PC-3 (cell line): Measurements from ENCODE around the gene ATP8A2. TPM values are rescaled to one million over a fixed set of nuclear protein-coding genes. Genes with fewer than 3 reads are reported as not detected.

Experiments
- ATAC-seq: fragments of 200-7000 bp; cut with Tn5 transposase; 2 replicates; pipeline ENCODE4 v1.9.1; 2020; ENCODE audit warnings: mild to moderate bottlenecking, moderate library complexity
- BruUV-seq: library from RNA; stranded (reverse); fragments of 400-500 nt; replicated peaks from 2 replicates; lab custom pipeline; 2021; lab: Mats Ljungman, UMichigan
- CTCF ChIA-PET: fragments of 300-600 bp; sonication (Branson Sonifier 250); formaldehyde crosslinking; loops from one replicate; lab custom pipeline; 2022; ENCODE audit warnings: antibody characterized with exemption; lab: Charles Lee
- POLR2A ChIA-PET: fragments of 300-600 bp; sonication (Branson Sonifier 250); formaldehyde crosslinking; loops from one replicate; lab custom pipeline; 2022; ENCODE audit warnings: antibody characterized with exemption; ENCODE audit not compliant: unreplicated experiment; lab: Charles Lee
- DNase-seq: peaks from one replicate; pipeline ENCODE4 v3.0.0-alpha.2; 2015
- H2AFZ ChIP-seq: fragments of 300-600 bp; sonication (generic); 2 replicates; pipeline ENCODE4 v1.6.0; 2016; ENCODE audit warnings: antibody characterized with exemption, low read length
- H3F3A ChIP-seq: fragments of 300-600 bp; sonication (generic); one replicate; pipeline ENCODE4 v1.6.0; 2017; ENCODE audit warnings: antibody characterized with exemption, low read length, control low read depth, mild to moderate bottlenecking; ENCODE audit not compliant: unreplicated experiment
- H3K27ac ChIP-seq: fragments of 300-600 bp; sonication (generic); 2 replicates; pipeline ENCODE4 v1.5.1; 2016; ENCODE audit warnings: mild to moderate bottlenecking, low read length
- H3K27me3 ChIP-seq: fragments of 300-600 bp; sonication (generic); 2 replicates; pipeline ENCODE4 v1.6.1; 2016; ENCODE audit warnings: low read length, mixed read lengths
- H3K36me3 ChIP-seq: fragments of 300-600 bp; sonication (generic); 2 replicates; pipeline ENCODE4 v1.6.1; 2016; ENCODE audit warnings: low read depth, mixed run types, low read length, mixed read lengths
- H3K4me1 ChIP-seq: fragments of 300-600 bp; sonication (generic); 2 replicates; pipeline ENCODE4 v1.5.1; 2016; ENCODE audit warnings: low read length; ENCODE audit not compliant: insufficient read depth
- H3K4me2 ChIP-seq: fragments of 300-600 bp; sonication (generic); 2 replicates; pipeline ENCODE4 v1.6.0; 2016; ENCODE audit warnings: low read length
- H3K4me3 ChIP-seq: fragments of 300-600 bp; sonication (generic); 2 replicates; pipeline ENCODE4 v1.5.1; 2016; ENCODE audit warnings: mild to moderate bottlenecking, low read length, mixed read lengths
- H3K79me2 ChIP-seq: fragments of 300-600 bp; sonication (generic); 2 replicates; pipeline ENCODE4 v1.6.1; 2017; ENCODE audit warnings: low read length, mixed read lengths
- H3K9ac ChIP-seq: fragments of 300-600 bp; sonication (generic); 2 replicates; pipeline ENCODE4 v1.6.0; 2016; ENCODE audit warnings: mild to moderate bottlenecking, low read length
- H3K9me2 ChIP-seq: fragments of 300-600 bp; sonication (generic); replicated peaks from 2 replicates; pipeline ENCODE4 v1.6.1; 2016; ENCODE audit warnings: mixed run types, low read length, mixed read lengths
- H3K9me3 ChIP-seq: fragments of 300-600 bp; sonication (generic); 2 replicates; pipeline ENCODE4 v1.6.1; 2016; ENCODE audit warnings: low read length, mixed read lengths
- H4K20me1 ChIP-seq: fragments of 300-600 bp; sonication (generic); 2 replicates; pipeline ENCODE4 v1.6.1; 2016; ENCODE audit warnings: low read length, mixed read lengths
- CTCF ChIP-seq: fragments of 300-600 bp; sonication (generic); conservative IDR thresholded peaks from 2 replicates; pipeline ENCODE4 v1.5.1; 2017; ENCODE audit warnings: antibody characterized with exemption, low read depth, mild to moderate bottlenecking, low read length
- EZH2 ChIP-seq: fragments of 300-600 bp; sonication (generic); IDR thresholded peaks from one replicate; pipeline ENCODE4 v1.6.1; 2017; ENCODE audit warnings: antibody characterized with exemption, mild to moderate bottlenecking, low read length; ENCODE audit not compliant: unreplicated experiment
- EZH2phosphoT487 ChIP-seq: fragments of 300-600 bp; sonication (generic); IDR thresholded peaks from 2 replicates; pipeline ENCODE4 v1.6.1; 2018; ENCODE audit warnings: mild to moderate bottlenecking, antibody characterized with exemption, low read length, borderline replicate concordance
- intact Hi-C: fragments of 100-400 bp; cut with micrococcal nuclease; formaldehyde crosslinking; loops from 2 replicates; pipeline ENCODE4 v1.9.0; 2023
- total RNA-seq: library from RNA; depleted of rRNA; stranded (reverse); fragments of >200 nt; gene quantifications from 2 replicates; pipeline ENCODE4 v1.2.3, GENCODE V29; 2014

The ATP8A2 gene
- total RNA-seq, 1 experiment from 2014 or later: 0.04 TPM

- Histone ChIP-seq H3K4me1 (peaks cover 20% of the 10 kb centered on the region), H2AFZ (no peak overlapping the region), H3K9me3 (no peaks in the 10 kb centered on the region), H3K9me2 (no peaks in the 10 kb centered on the region), H3K4me3 (no peak overlapping the region), H3K27me3 (no peaks in the 10 kb centered on the region), H3K9ac (peak overlapping the region; percentile 21; the same call in 1 of the 2 replicates), H3K79me2 (no peaks in the 10 kb centered on the region), H3K27ac (peak overlapping the region; percentile 81), H3K4me2 (peak overlapping the region; percentile 50), H4K20me1 (no peaks in the 10 kb centered on the region), H3F3A (no peaks in the 10 kb centered on the region), H3K36me3 (no peaks in the 10 kb centered on the region)
- DNase-seq (peak; percentile 91), ATAC-seq (peak; percentile 97)
- intact Hi-C loops: loop anchor here (1.0 to 10.0 kb wide), 4 partner anchors 14 to 176 kb away; no protein-coding TSS in a partner anchor
- peak; percentile 21; the same call in 1 of the 2 replicates for TF ChIP-seq CTCF
- TF ChIP-seq EZH2phosphoT487: no peak
- TF ChIP-seq EZH2: no peak
- ChIA-PET POLR2A (no interaction called here), CTCF (interaction anchor here (0.7 to 0.9 kb wide), 2 partner anchors 15 to 85 kb away, joined by 3 read pairs; no protein-coding TSS in a partner anchor)
- no TSS peak for BruUV-seq
Measured at GRCh38 chr13:25886438-25887214, 514.9 kb downstream of the ATP8A2 start.

GRCh38 chr13:25887962-25888655 is 516.3 kb downstream of the ATP8A2 start:
- no TSS peak for BruUV-seq
- H3K79me2 ChIP-seq: no peaks in the 10 kb centered on the region
- peaks cover 20% of the 10 kb centered on the region for H3K4me1 ChIP-seq
- H3K27ac ChIP-seq: no peak overlapping the region
- TF ChIP-seq EZH2 (no peak), EZH2phosphoT487 (no peak), CTCF (no peak)
- H3K36me3 ChIP-seq: no peaks in the 10 kb centered on the region
- no peak overlapping the region for H3K4me2 ChIP-seq
- ChIA-PET POLR2A (no interaction called here), CTCF (no interaction called here)
- no peaks in the 10 kb centered on the region for H4K20me1 ChIP-seq
- H3K9me3 ChIP-seq: no peaks in the 10 kb centered on the region
- no peak overlapping the region for H2AFZ ChIP-seq
- DNase-seq (no peak), ATAC-seq (no peak)
- intact Hi-C loops: loop anchor here (1.0 to 10.0 kb wide), 3 partner anchors 13 to 174 kb away; no protein-coding TSS in a partner anchor
- no peak overlapping the region for H3K9ac ChIP-seq
- H3K9me2 ChIP-seq: no peaks in the 10 kb centered on the region
- no peaks in the 10 kb centered on the region for H3F3A ChIP-seq
- no peak overlapping the region for H3K4me3 ChIP-seq
- no peaks in the 10 kb centered on the region for H3K27me3 ChIP-seq
